GM12874 (cell line): ENCODE results near the gene FBXO41.

ENCODE experiments used
- TF ChIP-seq, protein P1 (sequence below): IDR thresholded peaks from 2 replicates; pipeline ENCODE4 v1.5.1; 2011; ENCODE audit warnings: low read depth, mild to moderate bottlenecking, control low read depth, low read length, moderate library complexity; ENCODE audit not compliant: insufficient read depth

The FBXO41 gene

GRCh38 chr2:73233154-73233931 is 50.9 kb downstream of the FBXO41 start, which contains the start of gene PRADC1:
PRADC1 (minus strand) TSS chr2:73233239; CDS start chr2:73233160, 79 bp downstream.
- TF ChIP-seq, protein P1, sequence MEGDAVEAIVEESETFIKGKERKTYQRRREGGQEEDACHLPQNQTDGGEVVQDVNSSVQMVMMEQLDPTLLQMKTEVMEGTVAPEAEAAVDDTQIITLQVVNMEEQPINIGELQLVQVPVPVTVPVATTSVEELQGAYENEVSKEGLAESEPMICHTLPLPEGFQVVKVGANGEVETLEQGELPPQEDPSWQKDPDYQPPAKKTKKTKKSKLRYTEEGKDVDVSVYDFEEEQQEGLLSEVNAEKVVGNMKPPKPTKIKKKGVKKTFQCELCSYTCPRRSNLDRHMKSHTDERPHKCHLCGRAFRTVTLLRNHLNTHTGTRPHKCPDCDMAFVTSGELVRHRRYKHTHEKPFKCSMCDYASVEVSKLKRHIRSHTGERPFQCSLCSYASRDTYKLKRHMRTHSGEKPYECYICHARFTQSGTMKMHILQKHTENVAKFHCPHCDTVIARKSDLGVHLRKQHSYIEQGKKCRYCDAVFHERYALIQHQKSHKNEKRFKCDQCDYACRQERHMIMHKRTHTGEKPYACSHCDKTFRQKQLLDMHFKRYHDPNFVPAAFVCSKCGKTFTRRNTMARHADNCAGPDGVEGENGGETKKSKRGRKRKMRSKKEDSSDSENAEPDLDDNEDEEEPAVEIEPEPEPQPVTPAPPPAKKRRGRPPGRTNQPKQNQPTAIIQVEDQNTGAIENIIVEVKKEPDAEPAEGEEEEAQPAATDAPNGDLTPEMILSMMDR = no peak

- TF ChIP-seq, protein P1 = 0 out of 2 replicates have a peak, but pooled peaks have one; percentile 23
These were observed 51.7 kb downstream of the FBXO41 start for GRCh38 chr2:73232403-73233153.

GRCh38 chr2:73228631-73229030 is 55.6 kb downstream of the FBXO41 start:
- TF ChIP-seq, protein P1 = no peak

DNA sequence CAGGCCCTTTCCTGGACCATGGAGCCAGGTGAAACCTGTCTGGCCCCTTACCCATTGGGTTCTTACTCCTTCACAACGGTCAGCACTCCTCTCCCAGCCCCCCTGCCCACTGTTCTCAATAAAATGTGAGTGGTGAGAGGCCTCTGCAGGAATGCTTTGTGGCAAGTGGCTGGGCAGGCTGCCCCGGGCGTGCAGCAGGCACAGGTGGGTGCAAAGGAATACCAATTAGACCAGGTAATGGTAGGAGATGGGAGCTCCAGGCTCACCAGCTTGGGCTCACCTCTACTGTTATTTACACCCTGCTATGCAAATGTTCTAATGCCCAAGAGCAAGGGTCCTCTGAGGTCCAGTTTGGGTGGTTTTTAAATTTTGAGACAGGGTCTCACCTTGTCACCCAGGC is 57.2 kb downstream of the FBXO41 start:
- TF ChIP-seq, protein P1 = no peak

- TF ChIP-seq, protein P1 = no peak
These were observed 58.5 kb downstream of the FBXO41 start for GRCh38 chr2:73225513-73226360.

GRCh38 chr2:73223821-73224220 is 60.5 kb downstream of the FBXO41 start:
- TF ChIP-seq, protein P1 = no peak

GRCh38 chr2:73218298-73218697 is 66.0 kb downstream of the FBXO41 start:
- TF ChIP-seq, protein P1 = no peak
